ENCODE measurements around the gene MARS1.
"Not testable (repeated sequence)": the region's sequence is repeated elsewhere in the genome, so short reads cannot be mapped to it uniquely, and the experiment has no call there.

MARS1 gene

GRCh38 chr12:57487597-57488401 is at the start of gene MARS1:
Gene MARS1, plus strand, starts transcription at chr12:57488068. Its CDS starts 23 bp downstream, at chr12:57488091.
- no peak for FAIRE-seq
- DNase-seq (ENCODE audit: insufficient read length, low spot score): peak; percentile 88
- peak; percentile 83 for TF ChIP-seq POLR2A (IDR thresholded peaks at IDR 0.05; ENCODE audit: low read depth, low read length)

- no peak for DNase-seq (ENCODE audit: insufficient read length, low spot score)
- TF ChIP-seq POLR2A (IDR thresholded peaks at IDR 0.05; ENCODE audit: low read depth, low read length): no peak
- FAIRE-seq: no peak
Measured at GRCh38 chr12:57438400-57438799, 49.5 kb upstream of the MARS1 start.

GRCh38 chr12:57439762-57440266 is 48.1 kb upstream of the MARS1 start:
- DNase-seq (ENCODE audit: insufficient read length, low spot score) (no peak), FAIRE-seq (no peak)
- no peak for TF ChIP-seq POLR2A (IDR thresholded peaks at IDR 0.05; ENCODE audit: low read depth, low read length)

- DNase-seq (ENCODE audit: insufficient read length, low spot score); FAIRE-seq: not testable (repeated sequence)
Measured at GRCh38 chr12:57441393-57441792, 46.5 kb upstream of the MARS1 start.

GRCh38 chr12:57441846-57442427 is 45.9 kb upstream of the MARS1 start:
- DNase-seq (ENCODE audit: insufficient read length, low spot score) (no peak), FAIRE-seq (no peak)
- TF ChIP-seq POLR2A (IDR thresholded peaks at IDR 0.05; ENCODE audit: low read depth, low read length): no peak

GRCh38 chr12:57444337-57444736 is 43.5 kb upstream of the MARS1 start:
- not testable (repeated sequence) for FAIRE-seq; DNase-seq (ENCODE audit: insufficient read length, low spot score)

GRCh38 chr12:57444744-57445143 is 43.1 kb upstream of the MARS1 start:
- FAIRE-seq: no peak
- DNase-seq (ENCODE audit: insufficient read length, low spot score): no peak
- no peak for TF ChIP-seq POLR2A (IDR thresholded peaks at IDR 0.05; ENCODE audit: low read depth, low read length)

- DNase-seq (ENCODE audit: insufficient read length, low spot score) (no peak), FAIRE-seq (no peak)
- TF ChIP-seq POLR2A (IDR thresholded peaks at IDR 0.05; ENCODE audit: low read depth, low read length): no peak
Measured at GRCh38 chr12:57446292-57446960, 41.4 kb upstream of the MARS1 start.

- FAIRE-seq (no peak), DNase-seq (ENCODE audit: insufficient read length, low spot score) (no peak)
- no peak for TF ChIP-seq POLR2A (IDR thresholded peaks at IDR 0.05; ENCODE audit: low read depth, low read length)
Measured at GRCh38 chr12:57448669-57449068, 39.2 kb upstream of the MARS1 start.

GRCh38 chr12:57449375-57449774 is 38.5 kb upstream of the MARS1 start:
- FAIRE-seq: no peak
- no peak for TF ChIP-seq POLR2A (IDR thresholded peaks at IDR 0.05; ENCODE audit: low read depth, low read length)
- DNase-seq (ENCODE audit: insufficient read length, low spot score): no peak

- no peak for TF ChIP-seq POLR2A (IDR thresholded peaks at IDR 0.05; ENCODE audit: low read depth, low read length)
- FAIRE-seq (no peak), DNase-seq (ENCODE audit: insufficient read length, low spot score) (no peak)
Measured at GRCh38 chr12:57450057-57450456, 37.8 kb upstream of the MARS1 start.

GRCh38 chr12:57451233-57451778 is 36.6 kb upstream of the MARS1 start:
- FAIRE-seq: no peak
- no peak for DNase-seq (ENCODE audit: insufficient read length, low spot score)
- TF ChIP-seq POLR2A (IDR thresholded peaks at IDR 0.05; ENCODE audit: low read depth, low read length): no peak

- 0 out of 2 replicates have a peak, but pooled peaks have one; percentile 30 for TF ChIP-seq POLR2A (IDR thresholded peaks at IDR 0.05; ENCODE audit: low read depth, low read length)
- FAIRE-seq (no peak), DNase-seq (ENCODE audit: insufficient read length, low spot score) (no peak)
Measured at GRCh38 chr12:57452181-57452936, 35.5 kb upstream of the MARS1 start.

Measured in H54 (cell line).